GM23338 (cell line): ENCODE measurements around the gene TECR. TPM values are rescaled to one million over a fixed set of nuclear protein-coding genes. Genes with fewer than 3 reads are reported as not detected.

ENCODE experiments used
- ATAC-seq: fragments of 200-7000 bp; cut with Tn5 transposase; 3 replicates; pipeline ENCODE4 v1.9.1; 2020
- DNase-seq: peaks from one replicate; pipeline ENCODE4 v3.0.0-alpha.2; 2015; ENCODE audit warnings: low spot score
- H2AFZ ChIP-seq: fragments of 200-600 bp; sonication (generic); 2 replicates; pipeline ENCODE4 v1.8.0; 2016; ENCODE audit warnings: antibody characterized with exemption, mild to moderate bottlenecking, moderate library complexity
- H3F3A ChIP-seq: fragments of 200-600 bp; sonication (generic); replicated peaks from 2 replicates; pipeline ENCODE4 v1.8.0; 2017; ENCODE audit warnings: antibody characterized with exemption, mixed run types, low read depth
- H3K27ac ChIP-seq: fragments of 200-600 bp; sonication (generic); 2 replicates; pipeline ENCODE4 v1.6.1; 2016; ENCODE audit warnings: low read depth
- H3K27me3 ChIP-seq: fragments of 200-600 bp; sonication (generic); 2 replicates; pipeline ENCODE4 v1.8.0; 2016; ENCODE audit warnings: mild to moderate bottlenecking, mixed run types, moderate library complexity; ENCODE audit not compliant: insufficient read depth
- H3K36me3 ChIP-seq: fragments of 200-600 bp; sonication (generic); 2 replicates; pipeline ENCODE4 v1.8.0; 2016; ENCODE audit warnings: mild to moderate bottlenecking; ENCODE audit not compliant: insufficient read depth
- H3K4me1 ChIP-seq: fragments of 200-600 bp; sonication (generic); 2 replicates; pipeline ENCODE4 v1.8.0; 2016; ENCODE audit warnings: mild to moderate bottlenecking, moderate library complexity; ENCODE audit not compliant: insufficient read depth
- H3K4me2 ChIP-seq: fragments of 200-600 bp; sonication (generic); 2 replicates; pipeline ENCODE4 v1.7.1; 2017; ENCODE audit warnings: mixed run types
- H3K4me3 ChIP-seq: fragments of 200-600 bp; sonication (generic); 2 replicates; pipeline ENCODE4 v1.6.1; 2016; ENCODE audit warnings: mixed run types
- H3K79me2 ChIP-seq: fragments of 200-600 bp; sonication (generic); replicated peaks from 2 replicates; pipeline ENCODE4 v1.8.0; 2017; ENCODE audit warnings: mild to moderate bottlenecking; ENCODE audit not compliant: insufficient read depth
- H3K9me2 ChIP-seq: fragments of 200-600 bp; sonication (generic); 2 replicates; pipeline ENCODE4 v1.8.0; 2017; ENCODE audit not compliant: insufficient read depth
- H4K20me1 ChIP-seq: fragments of 200-600 bp; sonication (generic); replicated peaks from 2 replicates; pipeline ENCODE4 v1.8.0; 2017; ENCODE audit warnings: mild to moderate bottlenecking; ENCODE audit not compliant: insufficient read depth
- H3K27ac Mint-ChIP-seq: 2 replicates; pipeline ENCODE4 v1.8.0; 2020; ENCODE audit warnings: inconsistent platforms, mild to moderate bottlenecking, moderate library complexity, mixed read lengths
- H3K27me3 Mint-ChIP-seq: 3 replicates; pipeline ENCODE4 v1.8.0; 2022; ENCODE audit warnings: low read depth, mild to moderate bottlenecking, moderate library complexity, mixed read lengths, inconsistent platforms; ENCODE audit not compliant: insufficient read depth, poor library complexity
- H3K36me3 Mint-ChIP-seq: 3 replicates; pipeline ENCODE4 v1.8.0; 2021; ENCODE audit warnings: low read depth, mild to moderate bottlenecking, inconsistent platforms, moderate library complexity, mixed read lengths
- H3K4me1 Mint-ChIP-seq: 3 replicates; pipeline ENCODE4 v1.8.0; 2020; ENCODE audit warnings: mild to moderate bottlenecking, inconsistent platforms, mixed read lengths
- H3K4me3 Mint-ChIP-seq: 3 replicates; pipeline ENCODE4 v1.8.0; 2021; ENCODE audit warnings: moderate library complexity, mild to moderate bottlenecking, inconsistent platforms, mixed read lengths
- H3K9me3 Mint-ChIP-seq: 3 replicates; pipeline ENCODE4 v1.8.0; 2020; ENCODE audit warnings: moderate library complexity, mild to moderate bottlenecking, inconsistent platforms, mixed read lengths
- CREB1 ChIP-seq: fragments of 250-450 bp; sonication (Bioruptor Pico); IDR thresholded peaks from 2 replicates; pipeline ENCODE4 v1.5.0; 2020; ENCODE audit warnings: low read depth, mild to moderate bottlenecking, moderate library complexity
- CTCF ChIP-seq, 2 experiments: fragments of 200-600 bp in 1 of 2; sonication (generic) in 1 of 2; conservative IDR thresholded peaks; 2 replicates each; pipeline versions ENCODE4 v1.5.1 to v1.6.1; 2016 to 2017; ENCODE audit warnings: antibody characterized with exemption in 2 of 2, low read depth in 2 of 2, mild to moderate bottlenecking in 2 of 2, moderate library complexity in 1 of 2
- ETS1 ChIP-seq: IDR thresholded peaks from 2 replicates; pipeline ENCODE4 v1.6.1; 2016; ENCODE audit warnings: antibody characterized with exemption
- EZH2 ChIP-seq: fragments of 200-600 bp; sonication (generic); IDR thresholded peaks from one replicate; pipeline ENCODE4 v1.8.0; 2017; ENCODE audit warnings: antibody characterized with exemption, mild to moderate bottlenecking, low read depth; ENCODE audit not compliant: unreplicated experiment
- EZH2phosphoT487 ChIP-seq: fragments of 200-600 bp; sonication (generic); IDR thresholded peaks from one replicate; pipeline ENCODE4 v1.8.1; 2018; ENCODE audit warnings: antibody characterized with exemption; ENCODE audit not compliant: unreplicated experiment
- JUNB ChIP-seq: IDR thresholded peaks from one replicate; pipeline ENCODE4 v1.6.1; 2016; ENCODE audit warnings: antibody characterized with exemption; ENCODE audit not compliant: unreplicated experiment
- NANOG ChIP-seq: IDR thresholded peaks from 2 replicates; pipeline ENCODE4 v1.6.1; 2016; ENCODE audit warnings: antibody characterized with exemption, borderline replicate concordance
- POLR2AphosphoS5 ChIP-seq: IDR thresholded peaks from 2 replicates; pipeline ENCODE4 v1.6.1; 2016; ENCODE audit warnings: antibody characterized with exemption, low read depth
- REST ChIP-seq: IDR thresholded peaks from one replicate; pipeline ENCODE4 v1.6.1; 2018; ENCODE audit warnings: antibody characterized with exemption; ENCODE audit not compliant: unreplicated experiment
- STAT1 ChIP-seq: IDR thresholded peaks from one replicate; pipeline ENCODE4 v1.6.1; 2016; ENCODE audit warnings: antibody characterized with exemption; ENCODE audit not compliant: unreplicated experiment
- ZNF114 ChIP-seq: fragments of 250-450 bp; sonication (Bioruptor Pico); IDR thresholded peaks from 2 replicates; pipeline ENCODE4 v1.5.0; 2020; ENCODE audit warnings: mild to moderate bottlenecking, moderate library complexity
- ZNF331 ChIP-seq: fragments of 250-450 bp; sonication (Bioruptor Pico); IDR thresholded peaks from 2 replicates; pipeline ENCODE4 v1.5.0; 2020; ENCODE audit warnings: low read depth, mild to moderate bottlenecking, moderate library complexity
- ZNF462 ChIP-seq: fragments of 250-450 bp; sonication (Bioruptor Pico); IDR thresholded peaks from 2 replicates; pipeline ENCODE4 v1.5.0; 2020; ENCODE audit warnings: mild to moderate bottlenecking, moderate library complexity
- polyA plus RNA-seq: library from polyadenylated mRNA; unstranded; fragments of >200 nt; fragmentation: Nextera tagmentation; extraction: Ambion mirVana; gene quantifications from 2 replicates; pipeline ENCODE4 v1.2.1, GENCODE V29; 2016
- total RNA-seq: library from RNA; depleted of rRNA; stranded (reverse); fragments of >200 nt; shearing (Covaris generic); gene quantifications from 2 replicates; pipeline ENCODE4 v1.2.3, GENCODE V29; 2014

Gene TECR
- total and polyA plus RNA-seq, 2 experiments from 2014 or later: 107 to 268 TPM

- H2AFZ ChIP-seq: no peak overlapping the region
- no peak for DNase-seq
- peak; percentile 6; the same call in 2 of the 3 replicates for ATAC-seq
Measured at GRCh38 chr19:14480700-14481079, 48.7 kb upstream of the TECR start.

More at GRCh38 chr19:14480700-14481079, 48.7 kb upstream of the TECR start:
- Histone ChIP-seq H3K36me3 (peaks cover 5% of the 10 kb centered on the region; the same call in 1 of the 2 replicates), H3K4me2 (0 out of 2 replicates have a peak overlapping the region, but pooled peaks have one; percentile 57), H3K27ac (no peak overlapping the region), H4K20me1 (no peaks in the 10 kb centered on the region; the same call in 1 of the 2 replicates), H3K4me3 (no peak overlapping the region), H3F3A (peaks cover 7% of the 10 kb centered on the region), H3K4me1 (peaks cover 5% of the 10 kb centered on the region; the same call in 1 of the 2 replicates), H3K9me2 (no peaks in the 10 kb centered on the region), H3K27me3 (no peaks in the 10 kb centered on the region), H3K79me2 (no peaks in the 10 kb centered on the region)
- Mint-ChIP-seq H3K4me3 (no peak overlapping the region), H3K27ac (no peak overlapping the region), H3K4me1 (peaks cover 14% of the 10 kb centered on the region), H3K9me3 (no peaks in the 10 kb centered on the region), H3K27me3 (peaks cover 8% of the 10 kb centered on the region), H3K36me3 (peaks cover 23% of the 10 kb centered on the region)
- TF ChIP-seq REST: no peak
- no peak for TF ChIP-seq ZNF462 (CRISPR knock-in tag)
- TF ChIP-seq ETS1: no peak
- no peak for TF ChIP-seq ZNF114
- no peak for TF ChIP-seq POLR2AphosphoS5
- TF ChIP-seq EZH2: no peak
- no peak for TF ChIP-seq ZNF331
- no peak for TF ChIP-seq JUNB
- no peak for TF ChIP-seq EZH2phosphoT487
- TF ChIP-seq CREB1 (CRISPR knock-in tag): no peak
- TF ChIP-seq CTCF (conservative IDR thresholded peaks at IDR 0.05; ENCODE audit: low read depth in 2 of 2): no peak
- TF ChIP-seq NANOG: no peak
- TF ChIP-seq STAT1: no peak
